ENCODE measurements around the gene ZHX3.
"Not testable (repeated sequence)": the region's sequence is repeated elsewhere in the genome, so short reads cannot be mapped to it uniquely, and the experiment has no call there.

The ZHX3 gene

GRCh38 chr20:41331731-41332130 is 14.2 kb upstream of the ZHX3 start:
- FAIRE-seq = no peak

- no peak for FAIRE-seq
Measured at GRCh38 chr20:41330941-41331340, 13.4 kb upstream of the ZHX3 start.

- FAIRE-seq = no peak
Measured at GRCh38 chr20:41330343-41330720, 12.8 kb upstream of the ZHX3 start.

- no peak for FAIRE-seq
Measured at GRCh38 chr20:41329435-41330342, 12.2 kb upstream of the ZHX3 start.

- FAIRE-seq = no peak
Measured at GRCh38 chr20:41327178-41327577, 9.6 kb upstream of the ZHX3 start.

GRCh38 chr20:41320976-41321375 is 3.4 kb upstream of the ZHX3 start:
- no peak for FAIRE-seq

- no peak for FAIRE-seq
Measured at GRCh38 chr20:41320441-41320840, 2.9 kb upstream of the ZHX3 start.

- FAIRE-seq = no peak
Measured at GRCh38 chr20:41318271-41318649, 729 bp upstream of the ZHX3 start.

GRCh38 chr20:41316602-41317545 is 657 bp downstream of the ZHX3 start:
- FAIRE-seq = no peak

- FAIRE-seq = no peak
Measured at GRCh38 chr20:41316051-41316450, 1.5 kb downstream of the ZHX3 start.

GRCh38 chr20:41314386-41314785 is 3.1 kb downstream of the ZHX3 start:
- no peak for FAIRE-seq

GRCh38 chr20:41312009-41312408 is 5.5 kb downstream of the ZHX3 start:
- FAIRE-seq = not testable (repeated sequence)

GRCh38 chr20:41309817-41310216 is 7.7 kb downstream of the ZHX3 start:
- no peak for FAIRE-seq

GRCh38 chr20:41308726-41309413 is 8.7 kb downstream of the ZHX3 start:
- no peak for FAIRE-seq

GRCh38 chr20:41308290-41308711 is 9.2 kb downstream of the ZHX3 start:
- no peak for FAIRE-seq

- no peak for FAIRE-seq
Measured at GRCh38 chr20:41307021-41307420, 10.5 kb downstream of the ZHX3 start.

- no peak for FAIRE-seq
Measured at GRCh38 chr20:41306061-41306727, 11.3 kb downstream of the ZHX3 start.

GRCh38 chr20:41304424-41305079 is 13.0 kb downstream of the ZHX3 start:
- FAIRE-seq = no peak

- FAIRE-seq = no peak
Measured at GRCh38 chr20:41304002-41304401, 13.5 kb downstream of the ZHX3 start.

- no peak for FAIRE-seq
Measured at GRCh38 chr20:41300886-41301285, 16.6 kb downstream of the ZHX3 start.

GRCh38 chr20:41300383-41300782 is 17.1 kb downstream of the ZHX3 start:
- FAIRE-seq = no peak

GRCh38 chr20:41299899-41300298 is 17.6 kb downstream of the ZHX3 start:
- FAIRE-seq = no peak

All from TTC549 (cell line).